HG03469 (cell line): ENCODE measurements around the gene AHNAK.

Source experiments
- ATAC-seq: cut with Tn5 transposase; IDR thresholded peaks from one replicate; pipeline ENCODE4 v1.9.1; 2021; ENCODE audit warnings: mild to moderate bottlenecking, moderate library complexity, moderate number of reproducible peaks; ENCODE audit not compliant: unreplicated experiment

AHNAK gene

GRCh38 chr11:62439785-62440602 lies 106.6 kb downstream of the AHNAK start:
- ATAC-seq, result no peak

GRCh38 chr11:62438641-62439040 lies 108.0 kb downstream of the AHNAK start:
- no peak for ATAC-seq

GRCh38 chr11:62437616-62438015 lies 109.0 kb downstream of the AHNAK start:
- ATAC-seq, result no peak

GRCh38 chr11:62435846-62436660 lies 110.6 kb downstream of the AHNAK start:
- ATAC-seq, result no peak

- no peak for ATAC-seq
These were observed 112.7 kb downstream of the AHNAK start for GRCh38 chr11:62433904-62434276.

GRCh38 chr11:62433141-62433903 lies 113.3 kb downstream of the AHNAK start:
- ATAC-seq, result no peak

- no peak for ATAC-seq
These were observed 113.9 kb downstream of the AHNAK start for GRCh38 chr11:62432695-62433094.

- ATAC-seq, result no peak
These were observed 115.3 kb downstream of the AHNAK start for GRCh38 chr11:62431171-62431901.

GRCh38 chr11:62430425-62430824 lies 116.2 kb downstream of the AHNAK start:
- no peak for ATAC-seq

GRCh38 chr11:62428871-62429560 lies 117.6 kb downstream of the AHNAK start:
- ATAC-seq, result no peak

GRCh38 chr11:62427630-62428233 lies 118.9 kb downstream of the AHNAK start:
- ATAC-seq, result no peak

- no peak for ATAC-seq
These were observed 123.6 kb downstream of the AHNAK start for GRCh38 chr11:62423012-62423411.

GRCh38 chr11:62421996-62422395 lies 124.6 kb downstream of the AHNAK start:
- no peak for ATAC-seq

GRCh38 chr11:62420882-62421281 lies 125.7 kb downstream of the AHNAK start:
- no peak for ATAC-seq

GRCh38 chr11:62419943-62420342 lies 126.7 kb downstream of the AHNAK start:
- ATAC-seq, result no peak

- ATAC-seq, result no peak
These were observed 127.2 kb downstream of the AHNAK start for GRCh38 chr11:62419314-62419929.

GRCh38 chr11:62418733-62419132 lies 127.9 kb downstream of the AHNAK start, which contains the start of gene SCGB1A1:
TSS of gene SCGB1A1 (plus strand) at chr11:62419033. CDS start at chr11:62419096, 63 bp downstream.
- no peak for ATAC-seq

- ATAC-seq, result no peak
These were observed 128.5 kb downstream of the AHNAK start for GRCh38 chr11:62418136-62418535.

- no peak for ATAC-seq
These were observed 130.0 kb downstream of the AHNAK start for GRCh38 chr11:62416596-62416995.
